G401 (cell line): Measurements from ENCODE around the gene UNC13D. TPM values are rescaled to one million over a fixed set of nuclear protein-coding genes. Genes with fewer than 3 reads are reported as not detected.
"Not testable (repeated sequence)": the region's sequence is repeated elsewhere in the genome, so short reads cannot be mapped to it uniquely, and the experiment has no call there.

Experiments used
- DNase-seq: peaks from one replicate; pipeline ENCODE4 v3.0.0-alpha.2; 2015; ENCODE audit warnings: low spot score
- in situ Hi-C: cut with HindIII; loops from 2 replicates; pipeline ENCODE4 v1.10.0; 2016; ENCODE audit warnings: low sequenced_read_pairs, mixed read lengths
- total RNA-seq: library from RNA; depleted of rRNA; stranded (reverse); fragments of >200 nt; shearing (Covaris generic); gene quantifications from 2 replicates; pipeline ENCODE4 v1.2.3, GENCODE V29; 2014

Gene UNC13D
- total RNA-seq, 1 experiment from 2014 or later: 2.8 TPM

- in situ Hi-C loops: no loop called here
- no peak for DNase-seq
Measured at GRCh38 chr17:75812096-75813013, 31.8 kb downstream of the UNC13D start.

DNA sequence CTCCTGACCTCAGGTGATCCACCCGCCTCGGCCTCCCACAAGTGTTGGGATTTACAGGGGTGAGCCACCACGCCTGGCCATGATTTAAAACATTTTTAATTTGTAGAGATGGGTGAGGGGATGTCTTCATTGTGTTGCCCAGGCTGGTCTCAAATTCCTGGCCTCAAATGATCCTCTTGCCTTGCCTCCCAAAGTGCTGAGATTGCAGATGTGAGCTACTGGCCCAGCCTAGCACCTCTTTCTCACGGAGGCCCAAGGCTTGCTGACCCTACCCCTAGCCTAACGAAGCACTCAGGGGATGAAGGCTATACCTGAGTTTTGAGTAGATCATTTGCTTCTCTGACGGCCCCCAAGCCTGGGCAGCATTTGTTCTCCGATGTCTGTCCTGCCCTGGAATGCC is 33.0 kb downstream of the UNC13D start:
- DNase-seq: no peak
- in situ Hi-C loops: no loop called here

- DNase-seq, in situ Hi-C loops: not testable (repeated sequence)
Measured at GRCh38 chr17:75810756-75811155, 33.4 kb downstream of the UNC13D start.

DNA sequence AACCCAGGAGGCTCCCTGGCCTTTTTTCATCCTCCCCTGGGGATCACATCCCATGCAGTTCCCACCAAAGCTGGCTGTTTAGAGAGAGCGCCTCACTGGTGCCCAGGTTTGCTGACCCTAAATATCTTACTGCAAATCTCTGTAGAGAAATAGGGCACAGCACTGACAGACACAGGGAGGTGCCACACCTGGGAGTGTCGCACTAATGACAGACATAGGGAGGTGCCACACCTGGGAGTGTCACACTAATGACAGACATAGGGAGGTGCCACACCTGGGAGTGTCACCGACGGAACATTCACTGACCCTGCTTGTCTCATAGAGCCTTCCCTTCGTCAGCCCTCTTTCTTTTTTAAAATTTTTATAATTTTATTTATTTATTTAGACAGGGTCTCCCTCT is 34.0 kb downstream of the UNC13D start:
- no peak for DNase-seq
- in situ Hi-C loops: no loop called here

GRCh38 chr17:75809631-75810111 is 34.5 kb downstream of the UNC13D start:
- DNase-seq: no peak
- in situ Hi-C loops: no loop called here

GRCh38 chr17:75808905-75809621 is 35.1 kb downstream of the UNC13D start:
- in situ Hi-C loops: no loop called here
- DNase-seq: peak; percentile 60

DNA sequence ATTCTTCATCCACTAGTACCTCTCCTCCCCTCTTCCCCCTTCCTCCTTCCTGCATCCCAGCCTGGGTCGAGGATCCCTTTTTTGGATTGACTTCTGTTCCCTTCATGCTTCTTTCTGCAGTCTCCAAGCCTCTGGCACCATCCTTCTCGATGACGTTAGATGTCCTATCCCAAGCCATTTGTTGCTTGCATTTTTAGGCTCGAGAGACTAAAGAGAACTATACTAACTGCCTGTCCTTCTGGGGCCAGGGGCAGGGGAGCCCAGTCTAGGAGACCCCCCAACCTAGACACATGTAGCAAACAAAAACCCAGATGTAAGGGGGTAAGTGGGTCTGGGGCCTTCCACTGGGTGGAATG is 35.7 kb downstream of the UNC13D start:
- in situ Hi-C loops: no loop called here

DNA sequence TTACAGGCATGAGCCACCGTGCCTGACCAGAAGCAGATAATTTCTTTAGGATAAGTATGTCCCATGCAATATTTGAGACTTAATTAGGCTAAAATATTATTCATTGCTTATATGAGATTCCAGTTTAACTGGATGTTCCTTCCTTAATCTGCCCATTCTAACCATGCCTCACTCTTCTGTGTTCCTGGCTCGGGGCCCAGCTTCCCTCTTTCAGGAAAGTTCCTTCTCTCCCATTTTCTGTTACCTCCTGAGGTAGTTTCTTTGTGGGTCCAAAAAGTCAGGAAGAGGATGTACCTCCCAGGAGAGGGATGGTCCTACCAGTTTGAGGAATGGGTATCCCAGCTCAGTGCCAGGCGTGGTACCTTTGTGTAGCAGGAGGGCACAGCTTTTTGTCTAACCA is 36.3 kb downstream of the UNC13D start:
- no peak for DNase-seq
- in situ Hi-C loops: no loop called here

More for the DNA sequence above, 35.7 kb downstream of the UNC13D start:
- peak; percentile 39 for DNase-seq

DNA sequence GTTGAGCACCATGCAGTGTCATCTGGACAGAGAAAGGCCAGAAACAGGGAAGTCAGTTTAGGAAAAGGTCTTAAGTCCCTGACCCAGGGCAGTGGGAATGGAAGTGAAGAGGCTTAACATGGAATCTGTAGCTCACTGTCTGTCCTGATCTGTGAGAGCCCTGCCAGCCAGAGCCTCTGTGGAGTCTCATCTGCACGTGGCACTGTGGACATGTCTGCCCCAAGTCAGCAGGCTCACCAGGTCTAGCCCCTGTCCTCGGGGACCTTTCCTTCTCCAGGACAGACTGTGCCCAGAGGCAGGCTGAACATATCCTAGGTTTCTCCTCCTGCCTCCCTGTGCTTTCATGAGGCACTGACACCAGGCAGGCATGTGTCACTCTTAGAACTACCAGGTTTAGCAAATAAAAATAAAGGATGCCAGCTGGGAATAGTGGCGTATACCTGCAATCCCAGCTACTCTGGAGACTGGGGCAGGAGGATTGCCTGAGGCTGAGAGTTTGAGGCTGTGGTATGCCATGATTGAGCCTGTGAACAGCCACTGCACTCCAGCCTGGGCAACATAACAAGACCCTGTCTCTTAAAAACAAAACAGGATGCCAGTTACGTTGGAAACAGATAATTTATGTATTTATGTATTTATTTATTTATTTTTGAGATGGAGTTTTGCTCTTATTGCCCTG is 37.2 kb downstream of the UNC13D start:
- in situ Hi-C loops: no loop called here
- no peak for DNase-seq

- in situ Hi-C loops: no loop called here
- DNase-seq: no peak
Measured at GRCh38 chr17:75803883-75804282, 40.3 kb downstream of the UNC13D start.

DNA sequence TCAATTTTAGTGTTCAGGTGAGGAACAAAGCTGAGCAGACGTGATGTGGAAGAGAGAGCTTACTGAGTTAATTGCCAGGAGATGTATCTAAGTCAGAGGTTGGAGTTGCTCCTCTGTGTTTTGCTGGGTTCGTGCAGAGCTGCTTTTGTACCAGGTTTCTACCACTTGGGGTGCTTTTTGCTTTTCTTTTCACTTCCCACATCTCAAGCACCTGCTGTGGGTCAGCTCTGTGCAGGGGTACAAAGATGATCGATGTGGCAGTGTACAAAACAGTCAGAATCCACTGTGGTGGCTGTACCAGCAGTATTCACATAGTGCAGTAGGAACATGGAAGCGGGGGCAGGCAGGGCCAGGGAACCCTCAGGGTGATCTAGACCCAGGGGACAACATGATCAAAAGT is 44.8 kb downstream of the UNC13D start:
- DNase-seq: no peak
- in situ Hi-C loops: no loop called here

DNA sequence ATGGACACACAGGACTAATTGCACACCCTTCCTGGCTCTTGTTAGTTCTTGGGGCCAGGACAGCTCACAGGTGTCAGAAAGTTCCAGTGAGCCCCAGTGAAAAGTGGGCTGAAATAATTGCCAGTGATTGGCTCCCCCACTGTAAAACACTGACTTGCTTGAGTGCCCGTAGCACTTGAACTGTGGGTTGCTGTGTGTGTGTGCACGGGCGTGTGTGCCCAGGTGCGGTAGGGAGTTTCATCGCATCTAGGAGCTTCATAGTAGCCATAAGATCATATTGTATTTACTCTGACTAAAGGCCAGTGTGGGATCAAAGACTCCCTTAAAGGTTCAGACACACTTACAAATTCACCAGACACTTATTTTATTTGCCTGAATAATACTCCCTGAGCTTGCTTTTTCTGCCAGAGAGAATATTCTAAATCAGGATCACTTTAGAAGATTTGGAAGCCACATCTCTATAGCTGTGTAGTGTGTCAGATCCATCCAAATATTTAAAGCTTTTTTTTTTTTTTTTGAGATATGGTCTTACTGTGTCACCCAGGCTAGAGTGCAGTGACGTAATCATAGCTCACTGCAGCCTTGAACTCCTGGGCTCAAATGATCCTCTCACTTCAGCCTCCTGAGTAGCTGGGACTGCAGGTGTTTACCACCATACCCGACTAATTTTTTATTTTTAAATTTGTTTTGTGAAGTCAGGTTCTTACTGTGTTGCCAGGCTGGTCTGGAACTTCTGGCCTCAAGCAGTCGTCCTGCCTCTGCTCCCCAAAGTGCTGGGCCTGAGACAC is 48.2 kb downstream of the UNC13D start:
- no peak for DNase-seq
- in situ Hi-C loops: no loop called here

- in situ Hi-C loops: no loop called here
- DNase-seq: no peak
Measured at GRCh38 chr17:75793460-75793859, 50.7 kb downstream of the UNC13D start.

GRCh38 chr17:75791254-75791653 is 53.0 kb downstream of the UNC13D start:
- in situ Hi-C loops: no loop called here
- no peak for DNase-seq

DNA sequence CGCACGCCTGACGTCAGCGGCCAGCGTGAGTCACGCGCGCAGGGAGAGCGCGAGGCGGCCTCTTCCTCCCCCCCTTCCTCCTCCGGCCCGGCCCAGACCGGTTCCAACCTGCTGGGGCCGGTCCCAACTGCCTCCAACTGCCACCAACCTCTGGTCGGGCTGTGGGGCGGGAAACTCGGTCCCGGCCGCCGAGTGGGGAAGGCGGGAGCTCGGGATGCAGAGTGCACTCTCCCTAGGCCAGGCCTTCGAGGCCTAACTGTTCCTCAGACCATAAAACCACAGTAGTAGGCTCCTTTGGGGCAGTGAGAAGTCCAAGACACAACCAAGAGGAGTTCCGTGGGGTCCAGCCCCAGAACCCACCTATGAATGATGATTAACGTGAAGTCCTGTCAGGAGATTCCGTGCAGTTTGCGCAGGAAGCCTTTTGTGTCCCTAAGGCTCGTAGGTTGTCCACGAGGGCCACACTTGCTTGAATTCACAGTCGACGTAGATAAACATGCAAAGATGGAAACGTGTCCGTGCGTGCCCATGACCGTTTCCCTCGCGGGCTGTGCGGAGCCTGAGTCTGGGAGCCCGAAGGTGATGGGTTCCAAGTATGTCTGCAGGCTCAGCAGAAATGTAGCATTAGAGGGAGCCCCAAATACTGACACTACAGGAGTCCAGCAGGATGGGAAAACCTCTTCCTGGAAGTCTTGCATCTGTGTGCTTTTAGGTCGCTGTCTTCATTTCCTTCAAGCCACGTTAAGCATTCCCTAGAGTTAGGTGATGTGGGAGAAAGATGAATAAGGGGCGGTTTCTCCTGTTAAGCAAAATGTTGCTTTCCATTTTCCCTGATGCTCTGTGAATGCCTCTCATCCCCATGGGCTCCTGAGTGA is 59.0 kb downstream of the UNC13D start:
- DNase-seq: peak; percentile 87
- in situ Hi-C loops: no loop called here

GRCh38 chr17:75784473-75785015 is 59.7 kb downstream of the UNC13D start, which contains the start of gene UNK:
UNK (plus strand) TSS chr17:75784806; CDS start chr17:75784881, 75 bp downstream.
- in situ Hi-C loops: no loop called here
- peak; percentile 99 for DNase-seq

- no peak for DNase-seq
- in situ Hi-C loops: no loop called here
Measured at GRCh38 chr17:75783803-75784472, 60.3 kb downstream of the UNC13D start.
